ENCODE data around the gene FBXO4. TPM values are rescaled to one million over a fixed set of nuclear protein-coding genes. Genes with fewer than 3 reads are reported as not detected.

FBXO4 gene
- polyA plus RNA-seq, 2 of the 4 experiments (the other 2 are of a cell fraction) = 9.8 to 22.5 TPM

DNA sequence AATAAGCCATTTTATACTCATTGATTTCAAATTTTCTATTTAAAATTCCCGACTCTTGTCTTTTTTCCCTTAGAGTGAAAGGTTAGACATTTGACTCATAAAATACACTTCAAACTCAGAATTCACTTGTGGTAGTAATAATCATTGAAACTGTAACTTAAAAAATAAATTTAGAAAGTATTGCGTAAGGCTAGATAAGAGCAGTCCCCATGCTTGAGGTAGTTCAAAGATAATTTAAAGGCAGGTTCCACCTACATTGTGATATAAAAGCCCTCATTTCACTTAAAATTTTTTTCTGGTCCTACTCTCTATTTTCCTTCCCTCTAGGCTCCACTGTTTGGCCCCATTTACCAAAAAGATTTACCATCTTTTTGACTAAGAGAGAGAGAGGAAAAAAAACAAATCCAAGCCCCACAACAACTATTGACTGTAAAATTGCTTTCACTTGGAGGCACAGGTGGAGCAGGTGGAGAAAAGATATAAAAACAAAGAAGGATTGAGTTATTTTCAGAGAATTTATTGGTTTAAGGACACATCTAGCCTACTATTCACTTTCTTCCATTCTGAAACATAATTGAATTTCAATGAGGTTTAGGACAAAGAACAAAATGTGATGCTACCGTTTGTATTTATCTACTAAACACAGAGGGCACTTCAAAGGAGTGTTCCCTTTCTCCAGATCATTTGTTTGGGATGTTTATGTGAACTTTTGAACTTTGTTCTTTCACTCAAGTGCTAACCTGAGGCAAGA lies 61.0 kb downstream of the FBXO4 start (continued):
- TF ChIP-seq PHF8 (IDR thresholded peaks at IDR 0.05; ENCODE audit: borderline replicate concordance, low read depth) (no peak), POLR2AphosphoS2 (conservative IDR thresholded peaks at IDR 0.05; ENCODE audit: low read length) (no peak)

Small RNAs within 50 kb of the gene (small RNA-seq; reads per million reads assigned to genes)
- gene RF00019 = 0 reads per million in 6 experiments

Other genes starting within 250 kb of the FBXO4 start
- 1.6 and 2.6 TPM in 2 replicates for gene OXCT1, start 54.9 kb upstream of the FBXO4 start, polyA plus RNA-seq (2011; rRNA removed)
- 3.0 to 4.6 TPM (median 3.9 TPM) in 3 replicates for gene OXCT1, start 54.9 kb upstream of the FBXO4 start, polyA plus RNA-seq (2017; fragmentation: RNase III; extraction: RNeasy Plus Mini Kit Qiagen cat#74134 plus additional on column Dnase treatment)
- gene RIMOC1, start 20.9 kb upstream of the FBXO4 start, polyA plus RNA-seq (2011; rRNA removed) = 25.2 and 38.4 TPM in 2 replicates
- 12.7 to 14.5 TPM (median 13.5 TPM) in 3 replicates for gene RIMOC1, start 20.9 kb upstream of the FBXO4 start, polyA plus RNA-seq (2017; fragmentation: RNase III; extraction: RNeasy Plus Mini Kit Qiagen cat#74134 plus additional on column Dnase treatment)